PC-9 (cell line): ENCODE results near the gene NRXN2. TPM values are rescaled to one million over a fixed set of nuclear protein-coding genes. Genes with fewer than 3 reads are reported as not detected.

Source experiments
- BruUV-seq: library from RNA; stranded (reverse); fragments of 400-500 nt; replicated peaks from 2 replicates; lab custom pipeline; 2021; lab: Mats Ljungman, UMichigan
- CTCF ChIA-PET: fragments of 300-600 bp; sonication (Branson Sonifier 250); formaldehyde crosslinking; loops from one replicate; lab custom pipeline; 2022; ENCODE audit warnings: antibody characterized with exemption; lab: Charles Lee
- POLR2A ChIA-PET: fragments of 300-600 bp; sonication (Branson Sonifier 250); formaldehyde crosslinking; loops from one replicate; lab custom pipeline; 2022; ENCODE audit warnings: antibody characterized with exemption; ENCODE audit not compliant: unreplicated experiment; lab: Charles Lee
- DNase-seq, 2 experiments: peaks; one replicate each; pipeline versions ENCODE4 v3.0.0 to v3.0.0-alpha.2; 2015 to 2022; ENCODE audit warnings: mixed read lengths in 1 of 2
- H2AFZ ChIP-seq: fragments of 200-600 bp; sonication (generic); 2 replicates; pipeline ENCODE4 v1.8.1; 2017; ENCODE audit warnings: antibody characterized with exemption
- H3F3A ChIP-seq: fragments of 200-600 bp; sonication (generic); 2 replicates; pipeline ENCODE4 v1.8.1; 2017; ENCODE audit warnings: antibody characterized with exemption, mild to moderate bottlenecking, low read depth; ENCODE audit not compliant: insufficient read depth
- H3K27ac ChIP-seq: fragments of 200-600 bp; sonication (generic); 2 replicates; pipeline ENCODE4 v1.6.1; 2016; ENCODE audit warnings: mixed run types
- H3K27me3 ChIP-seq: fragments of 200-600 bp; sonication (generic); 2 replicates; pipeline ENCODE4 v1.6.1; 2016; ENCODE audit warnings: low read depth, mixed run types; ENCODE audit not compliant: insufficient read depth
- H3K36me3 ChIP-seq: fragments of 200-600 bp; sonication (generic); 2 replicates; pipeline ENCODE4 v1.6.1; 2016; ENCODE audit warnings: low read depth, mixed run types
- H3K4me1 ChIP-seq: fragments of 200-600 bp; sonication (generic); replicated peaks from 2 replicates; pipeline ENCODE4 v1.6.1; 2016; ENCODE audit warnings: mixed run types; ENCODE audit not compliant: insufficient read depth
- H3K4me2 ChIP-seq: fragments of 200-600 bp; sonication (generic); 2 replicates; pipeline ENCODE4 v1.6.1; 2017; ENCODE audit warnings: mixed run types
- H3K4me3 ChIP-seq: fragments of 200-600 bp; sonication (generic); 2 replicates; pipeline ENCODE4 v1.6.1; 2016; ENCODE audit warnings: mixed run types
- H3K79me2 ChIP-seq: fragments of 200-600 bp; sonication (generic); 2 replicates; pipeline ENCODE4 v1.6.1; 2017; ENCODE audit warnings: low read depth, mixed run types
- H3K9me2 ChIP-seq: fragments of 200-600 bp; sonication (generic); 2 replicates; pipeline ENCODE4 v1.8.1; 2017; ENCODE audit warnings: mild to moderate bottlenecking; ENCODE audit not compliant: insufficient read depth
- H3K9me3 ChIP-seq: fragments of 200-600 bp; sonication (generic); 2 replicates; pipeline ENCODE4 v1.8.1; 2016; ENCODE audit warnings: low read depth; ENCODE audit not compliant: insufficient read depth
- H4K20me1 ChIP-seq: fragments of 200-600 bp; sonication (generic); 2 replicates; pipeline ENCODE4 v1.8.1; 2017; ENCODE audit not compliant: insufficient read depth
- EZH2 ChIP-seq: fragments of 200-600 bp; sonication (generic); IDR thresholded peaks from 2 replicates; pipeline ENCODE4 v1.8.0; 2017; ENCODE audit warnings: antibody characterized with exemption, low read depth
- intact Hi-C: fragments of 100-400 bp; cut with micrococcal nuclease; formaldehyde crosslinking; loops from one replicate; pipeline ENCODE4 v1.10.0; 2022; ENCODE audit not compliant: unreplicated experiment
- total RNA-seq: library from RNA; stranded (reverse); gene quantifications from 2 replicates; pipeline ENCODE4 v1.2.3, GENCODE V29; 2021
- TF ChIP-seq, protein P1 (sequence below): fragments of 200-600 bp; sonication (generic); conservative IDR thresholded peaks from 2 replicates; pipeline ENCODE4 v1.6.1; 2017; ENCODE audit warnings: mixed run types, antibody characterized with exemption, mild to moderate bottlenecking, moderate library complexity

The NRXN2 gene
- total RNA-seq, 1 experiment from 2014 or later = not detected

DNA sequence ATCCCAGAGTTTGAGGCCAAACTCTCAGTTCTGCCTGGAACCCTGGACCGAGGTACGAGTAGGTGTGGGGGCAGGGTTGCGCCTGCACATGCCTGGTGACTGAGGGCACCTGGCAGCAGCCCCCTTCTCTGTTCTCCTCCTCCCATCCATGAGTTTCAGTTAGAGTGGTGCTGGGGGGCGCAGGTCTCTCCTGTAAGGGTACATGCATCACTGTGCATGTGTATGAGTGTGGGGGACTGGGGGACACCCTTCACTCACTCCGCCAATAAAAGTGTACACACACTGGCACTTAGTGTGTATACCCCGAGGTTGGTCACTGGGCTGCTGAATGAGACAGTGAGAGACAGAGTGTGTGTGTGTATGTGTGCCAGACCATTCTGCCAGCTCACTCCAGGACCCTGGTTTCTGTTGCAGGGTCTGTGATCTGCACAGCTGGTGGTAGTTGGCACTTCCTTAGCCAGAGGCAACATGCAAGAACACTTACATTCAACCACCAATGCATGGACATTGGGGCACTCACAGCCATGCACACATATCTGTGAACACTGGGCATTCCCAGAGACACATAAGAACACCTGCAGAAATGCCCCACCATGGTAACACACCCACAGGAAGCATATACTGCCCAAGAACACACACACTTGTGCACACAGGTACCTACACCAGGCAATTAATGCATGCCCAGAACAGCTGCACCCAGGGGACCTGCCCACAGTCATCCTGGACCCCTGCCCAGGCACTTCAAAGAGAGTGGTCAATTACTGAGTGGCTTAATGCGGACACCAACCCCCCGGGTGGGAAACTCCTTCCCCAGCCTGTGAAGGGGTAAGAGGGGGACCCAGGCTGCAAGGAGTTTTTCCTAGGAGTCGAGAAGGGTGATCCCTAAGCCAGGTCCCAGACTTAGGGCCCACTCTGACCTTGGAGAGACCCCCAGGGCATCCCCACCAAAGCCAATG lies 1.2 kb upstream of the NRXN2 start:
- intact Hi-C loops = no loop called here
- Histone ChIP-seq H3K9me2 (no peaks in the 10 kb centered on the region), H3K4me3 (no peak overlapping the region), H3K36me3 (no peaks in the 10 kb centered on the region), H3K4me1 (peaks cover 6% of the 10 kb centered on the region; the same call in 1 of the 2 replicates), H3K79me2 (no peaks in the 10 kb centered on the region), H2AFZ (no peak overlapping the region), H3K4me2 (no peak overlapping the region; the same call in 1 of the 2 replicates), H3K27ac (no peak overlapping the region), H3K9me3 (no peaks in the 10 kb centered on the region), H4K20me1 (no peaks in the 10 kb centered on the region), H3F3A (no peaks in the 10 kb centered on the region), H3K27me3 (peaks cover 79% of the 10 kb centered on the region)
- ChIA-PET CTCF (interaction anchor here (0.6 kb wide), 1 partner anchor 15 kb away, joined by 9 read pairs; no protein-coding TSS in a partner anchor), POLR2A (no interaction called here)
- BruUV-seq = no TSS peak
- no peak for DNase-seq
- TF ChIP-seq, protein P1, sequence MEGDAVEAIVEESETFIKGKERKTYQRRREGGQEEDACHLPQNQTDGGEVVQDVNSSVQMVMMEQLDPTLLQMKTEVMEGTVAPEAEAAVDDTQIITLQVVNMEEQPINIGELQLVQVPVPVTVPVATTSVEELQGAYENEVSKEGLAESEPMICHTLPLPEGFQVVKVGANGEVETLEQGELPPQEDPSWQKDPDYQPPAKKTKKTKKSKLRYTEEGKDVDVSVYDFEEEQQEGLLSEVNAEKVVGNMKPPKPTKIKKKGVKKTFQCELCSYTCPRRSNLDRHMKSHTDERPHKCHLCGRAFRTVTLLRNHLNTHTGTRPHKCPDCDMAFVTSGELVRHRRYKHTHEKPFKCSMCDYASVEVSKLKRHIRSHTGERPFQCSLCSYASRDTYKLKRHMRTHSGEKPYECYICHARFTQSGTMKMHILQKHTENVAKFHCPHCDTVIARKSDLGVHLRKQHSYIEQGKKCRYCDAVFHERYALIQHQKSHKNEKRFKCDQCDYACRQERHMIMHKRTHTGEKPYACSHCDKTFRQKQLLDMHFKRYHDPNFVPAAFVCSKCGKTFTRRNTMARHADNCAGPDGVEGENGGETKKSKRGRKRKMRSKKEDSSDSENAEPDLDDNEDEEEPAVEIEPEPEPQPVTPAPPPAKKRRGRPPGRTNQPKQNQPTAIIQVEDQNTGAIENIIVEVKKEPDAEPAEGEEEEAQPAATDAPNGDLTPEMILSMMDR = no peak
- TF ChIP-seq EZH2 = no peak

DNA sequence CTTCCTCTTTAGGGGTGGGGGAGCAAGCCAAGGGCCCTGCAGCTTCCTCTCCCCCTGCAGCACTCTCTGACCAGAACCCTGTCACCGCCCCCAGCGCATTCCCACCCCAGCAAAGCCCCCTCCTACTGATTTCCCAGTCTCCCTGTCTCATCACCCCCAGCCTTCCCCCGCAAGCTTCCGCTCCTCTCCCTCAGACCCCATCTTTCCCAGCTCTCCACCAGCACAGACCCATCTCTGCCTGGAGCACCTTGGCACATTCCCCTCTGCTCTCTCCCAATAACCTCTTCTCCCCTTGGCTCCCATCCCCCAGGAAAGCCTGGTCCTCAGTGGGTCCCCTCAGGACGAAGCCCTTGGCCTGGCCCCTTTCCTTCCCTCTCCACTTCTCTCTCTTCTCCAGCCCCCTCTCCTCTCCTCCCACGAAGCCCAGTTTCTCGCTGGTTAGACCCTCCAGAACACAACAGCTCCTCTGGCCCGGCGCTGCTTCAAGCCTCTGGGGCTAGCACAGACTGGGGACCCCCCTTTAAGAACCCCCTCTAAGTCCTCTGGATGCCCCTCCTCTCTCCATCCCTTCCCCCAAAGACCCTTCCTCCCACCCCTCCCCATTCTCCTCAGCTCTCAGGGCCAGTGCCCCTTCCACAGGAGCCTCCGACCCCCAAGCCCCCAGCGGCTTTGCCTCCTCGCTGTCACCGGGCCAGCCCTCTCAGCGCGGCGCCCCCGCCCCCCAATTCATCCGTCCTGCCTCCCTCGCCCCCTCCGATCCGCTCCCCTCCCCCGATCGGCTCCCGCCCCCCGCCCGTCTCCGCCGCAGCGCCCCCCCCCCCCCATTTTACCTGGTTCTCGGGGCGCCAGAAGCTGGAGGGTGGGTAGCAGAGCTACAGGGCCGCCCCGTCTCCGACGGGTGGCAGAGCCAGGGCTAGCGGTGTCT lies 594 bp downstream of the NRXN2 start:
- POLR2A ChIA-PET = no interaction called here

DNA sequence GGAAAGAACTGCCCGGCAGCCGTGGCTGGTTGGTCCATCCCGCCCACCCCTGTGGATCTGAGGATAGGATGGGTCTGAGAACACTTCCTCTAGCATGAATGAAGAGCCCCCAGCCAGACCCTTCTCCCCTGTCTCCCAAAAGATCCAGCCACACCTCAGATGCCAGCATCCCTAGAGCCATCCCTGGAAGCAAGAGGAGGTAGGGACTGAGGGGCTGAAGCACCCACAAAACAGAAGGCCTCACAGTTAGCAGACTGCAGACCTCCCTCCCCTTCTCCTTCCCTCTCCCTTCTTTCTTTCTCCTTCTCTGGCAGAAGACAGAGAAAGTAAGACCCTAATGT lies 1.7 kb downstream of the NRXN2 start:
- intact Hi-C loops = no loop called here
- H3K4me3 ChIP-seq = no peak overlapping the region
- H2AFZ ChIP-seq = no peak overlapping the region
- no peaks in the 10 kb centered on the region for H3K9me2 ChIP-seq
- ChIA-PET POLR2A (no interaction called here), CTCF (no interaction called here)
- no peaks in the 10 kb centered on the region for H3F3A ChIP-seq
- H3K4me2 ChIP-seq = no peak overlapping the region
- no peaks in the 10 kb centered on the region for H3K79me2 ChIP-seq
- H3K27ac ChIP-seq = no peak overlapping the region
- BruUV-seq = no TSS peak
- peaks cover 6% of the 10 kb centered on the region; the same call in 1 of the 2 replicates for H3K4me1 ChIP-seq
- no peaks in the 10 kb centered on the region for H4K20me1 ChIP-seq
- H3K27me3 ChIP-seq = peaks cover 86% of the 10 kb centered on the region
- no peak for TF ChIP-seq EZH2
- TF ChIP-seq, protein P1 = no peak
- no peak for DNase-seq
- no peaks in the 10 kb centered on the region for H3K36me3 ChIP-seq
- no peaks in the 10 kb centered on the region for H3K9me3 ChIP-seq

More for the DNA sequence above, 594 bp downstream of the NRXN2 start:
- H3K36me3 ChIP-seq = no peaks in the 10 kb centered on the region
- H3K4me2 ChIP-seq = no peak overlapping the region
- no peaks in the 10 kb centered on the region for H3K79me2 ChIP-seq
- H4K20me1 ChIP-seq = no peaks in the 10 kb centered on the region
- TF ChIP-seq, protein P1 = no peak
- TF ChIP-seq EZH2 = no peak
- no peak for DNase-seq
- no peak overlapping the region for H2AFZ ChIP-seq
- CTCF ChIA-PET = no interaction called here
- H3K9me2 ChIP-seq = no peaks in the 10 kb centered on the region
- no peaks in the 10 kb centered on the region for H3K9me3 ChIP-seq
- intact Hi-C loops = no loop called here
- no peak overlapping the region for H3K27ac ChIP-seq
- no peaks in the 10 kb centered on the region for H3F3A ChIP-seq
- H3K27me3 ChIP-seq = peaks cover 86% of the 10 kb centered on the region
- H3K4me3 ChIP-seq = no peak overlapping the region
- peaks cover 6% of the 10 kb centered on the region; the same call in 1 of the 2 replicates for H3K4me1 ChIP-seq
- BruUV-seq = no TSS peak
